CD4-positive, alpha-beta memory T cell (primary cell): ENCODE measurements around the gene LSM5. TPM values are rescaled to one million over a fixed set of nuclear protein-coding genes. Genes with fewer than 3 reads are reported as not detected.
A peak's percentile ranks its signal among the peaks of the same experiment; 100 is the strongest.

Experiments
- CTCF ChIA-PET: fragments of 350-600 bp; sonication (Branson Sonifier 250); formaldehyde crosslinking; loops from one replicate; lab custom pipeline; 2021; ENCODE audit warnings: inconsistent platforms; ENCODE audit not compliant: partially characterized antibody; lab: Charles Lee
- POLR2A ChIA-PET: fragments of 350-600 bp; sonication (Branson Sonifier 250); formaldehyde crosslinking; loops from one replicate; lab custom pipeline; 2021; ENCODE audit not compliant: partially characterized antibody; lab: Charles Lee
- DNase-seq, 5 donors: peaks; one replicate each; pipeline versions ENCODE4 v3.0.0 to v3.0.0-alpha.2; 2020 to 2022; ENCODE audit warnings: mixed read lengths in 1 of 5
- H3K27ac ChIP-seq: one replicate; pipeline ENCODE4 v1.7.0; 2013; ENCODE audit warnings: low read depth, low read length
- H3K27me3 ChIP-seq: 2 replicates; pipeline ENCODE4 v1.7.0; 2013; ENCODE audit warnings: mild to moderate bottlenecking, low read length, moderate library complexity; ENCODE audit not compliant: insufficient read depth
- H3K36me3 ChIP-seq: 2 replicates; pipeline ENCODE4 v1.7.0; 2013; ENCODE audit warnings: mild to moderate bottlenecking, low read length, moderate library complexity; ENCODE audit not compliant: insufficient read depth
- H3K4me1 ChIP-seq: 2 replicates; pipeline ENCODE4 v1.7.0; 2013; ENCODE audit warnings: mild to moderate bottlenecking, low read length, moderate library complexity; ENCODE audit not compliant: insufficient read depth
- H3K4me3 ChIP-seq, 2 donors: one replicate each; pipeline ENCODE4 v1.7.0; 2013; ENCODE audit warnings: low read length in 2 of 2, mild to moderate bottlenecking in 1 of 2
- H3K9me3 ChIP-seq, 2 donors: one replicate each; pipeline ENCODE4 v1.7.0; 2013; ENCODE audit warnings: low read length in 2 of 2, control low read depth in 1 of 2; ENCODE audit not compliant: control insufficient read depth in 1 of 2
- H3K27ac Mint-ChIP-seq, 7 donors: one replicate each; pipeline ENCODE4 v1.8.0; 2020 to 2021; ENCODE audit warnings: mixed read lengths in 7 of 7, mild to moderate bottlenecking in 6 of 7, inconsistent platforms in 3 of 7, moderate library complexity in 3 of 7
- H3K27me3 Mint-ChIP-seq, 2 donors: one replicate each; pipeline ENCODE4 v1.8.0; 2020 to 2021; ENCODE audit warnings: mixed read lengths in 2 of 2
- H3K36me3 Mint-ChIP-seq, 2 donors: one replicate each; pipeline ENCODE4 v1.8.0; 2020 to 2021; ENCODE audit warnings: mixed read lengths in 2 of 2, inconsistent platforms in 1 of 2, mild to moderate bottlenecking in 1 of 2
- H3K4me1 Mint-ChIP-seq, 4 donors: one replicate each; pipeline ENCODE4 v1.8.0; 2020 to 2021; ENCODE audit warnings: mixed read lengths in 4 of 4, mild to moderate bottlenecking in 1 of 4
- H3K4me3 Mint-ChIP-seq, 8 donors: one replicate each; pipeline ENCODE4 v1.8.0; 2020 to 2021; ENCODE audit warnings: mixed read lengths in 8 of 8, mild to moderate bottlenecking in 7 of 8, moderate library complexity in 6 of 8, inconsistent platforms in 3 of 8
- H3K9me3 Mint-ChIP-seq, 8 donors: one replicate each; pipeline ENCODE4 v1.8.0; 2020 to 2021; ENCODE audit warnings: mixed read lengths in 8 of 8, mild to moderate bottlenecking in 5 of 8, inconsistent platforms in 3 of 8, moderate library complexity in 1 of 8
- intact Hi-C: fragments of 100-400 bp; cut with micrococcal nuclease; formaldehyde crosslinking; loops from one replicate; pipeline ENCODE4 v1.15.1; 2023
- polyA plus RNA-seq, 2 donors: library from polyadenylated mRNA; unstranded; fragments of 300-500 nt; fragmentation: Illumina TruSeq; gene quantifications; one replicate each; pipeline ENCODE4 v1.2.3, GENCODE V29; 2021
- total RNA-seq, 2 experiments: library from RNA; stranded (reverse); gene quantifications; one replicate each; pipeline ENCODE4 v1.2.3, GENCODE V29; 2021

Gene LSM5
- total RNA-seq (10 to 100 TPM; 37.6 to 37.8 TPM), polyA plus RNA-seq (100 to 1,000 TPM; 108 to 183 TPM)

- no peaks in the 10 kb centered on the region for H3K36me3 ChIP-seq
- H3K4me3 ChIP-seq, result peak within 1 kb of the TSS; percentile 67 to 96
- DNase-seq, result peak; percentile 89 to 92 (median 90)
- Mint-ChIP-seq H3K27me3 (no peaks in the 10 kb centered on the region), H3K9me3 (no peaks in the 10 kb centered on the region), H3K4me3 (peak within 1 kb of the TSS; percentile 82 to 96 (median 92)), H3K27ac (peak within 1 kb of the TSS; percentile 92 to 97 (median 94)), H3K4me1 (peaks cover 7 to 30% (median 22%) of the 10 kb centered on the region in 4 donors), H3K36me3 (peaks cover 13 to 35% of the 10 kb centered on the region in 2 donors)
- CTCF ChIA-PET, result interaction anchor here (1.0 to 1.9 kb wide), 4 partner anchors 57 to 619 kb away, joined by 3 to 7 read pairs (median 5); partner anchors contain the start of gene RP9
- POLR2A ChIA-PET, result interaction anchor here (1.1 to 1.8 kb wide), 7 partner anchors 12 to 618 kb away, joined by 3 to 14 read pairs (median 4); partner anchors contain the start of genes KBTBD2 and RP9
- peak within 1 kb of the TSS; percentile 79 for H3K27ac ChIP-seq
- H3K9me3 ChIP-seq, result no peaks in the 10 kb centered on the region
- no peaks in the 10 kb centered on the region for H3K27me3 ChIP-seq
- intact Hi-C loops, result loop anchor here (1.0 to 10.0 kb wide), 7 partner anchors 62 to 639 kb away; partner anchors contain the start of genes BBS9 and NT5C3A
- H3K4me1 ChIP-seq, result peaks cover 27% of the 10 kb centered on the region
These were observed at the start of gene LSM5 for GRCh38 chr7:32490127-32490796. TSS of gene LSM5 (minus strand) at chr7:32490380. CDS start at chr7:32490365, 15 bp downstream.

- intact Hi-C loops, result no loop called here
- no peaks in the 10 kb centered on the region for H3K27me3 ChIP-seq
- ChIA-PET POLR2A (no interaction called here), CTCF (no interaction called here)
- H3K4me3 ChIP-seq, result no peak overlapping the region
- no peak overlapping the region for H3K27ac ChIP-seq
- H3K4me1 Mint-ChIP-seq, result peaks cover 19 to 54% (median 26%) of the 10 kb centered on the region in 4 donors
- H3K27me3 Mint-ChIP-seq, result no peaks in the 10 kb centered on the region
- peaks cover 16 to 19% of the 10 kb centered on the region in 2 donors for H3K36me3 Mint-ChIP-seq
- peak overlapping the region in 1 of 7 donors; percentile 22 for H3K27ac Mint-ChIP-seq
- no peaks in the 10 kb centered on the region for H3K9me3 Mint-ChIP-seq
- no peak for DNase-seq
- H3K4me3 Mint-ChIP-seq, result no peak overlapping the region
- peaks cover 12% of the 10 kb centered on the region for H3K36me3 ChIP-seq
- H3K9me3 ChIP-seq, result no peaks in the 10 kb centered on the region
- H3K4me1 ChIP-seq, result no peaks in the 10 kb centered on the region
These were observed 49.2 kb upstream of the LSM5 start for GRCh38 chr7:32539366-32539765.

- Mint-ChIP-seq H3K4me1 (peaks cover 17 to 44% (median 27%) of the 10 kb centered on the region in 4 donors), H3K4me3 (no peak overlapping the region), H3K9me3 (no peaks in the 10 kb centered on the region), H3K27me3 (no peaks in the 10 kb centered on the region), H3K36me3 (peaks cover 0 to 7% of the 10 kb centered on the region in 2 donors), H3K27ac (no peak overlapping the region)
- intact Hi-C loops, result no loop called here
- no peaks in the 10 kb centered on the region for H3K27me3 ChIP-seq
- ChIA-PET POLR2A (no interaction called here), CTCF (no interaction called here)
- no peak for DNase-seq
- H3K36me3 ChIP-seq, result peaks cover under 1% of the 10 kb centered on the region
- H3K27ac ChIP-seq, result no peak overlapping the region
- no peak overlapping the region for H3K4me3 ChIP-seq
- no peaks in the 10 kb centered on the region for H3K4me1 ChIP-seq
- H3K9me3 ChIP-seq, result no peaks in the 10 kb centered on the region
These were observed 47.6 kb upstream of the LSM5 start for GRCh38 chr7:32537760-32538159.

GRCh38 chr7:32536585-32536984 is 46.4 kb upstream of the LSM5 start:
- Mint-ChIP-seq H3K9me3 (no peaks in the 10 kb centered on the region), H3K4me3 (no peak overlapping the region), H3K27ac (peak overlapping the region in 1 of 7 donors; percentile 50), H3K36me3 (peaks cover 2 to 13% of the 10 kb centered on the region in 2 donors), H3K4me1 (peaks cover 17 to 48% (median 27%) of the 10 kb centered on the region in 4 donors), H3K27me3 (no peaks in the 10 kb centered on the region)
- POLR2A ChIA-PET, result no interaction called here
- H3K4me1 ChIP-seq, result no peaks in the 10 kb centered on the region
- H3K27me3 ChIP-seq, result no peaks in the 10 kb centered on the region
- H3K36me3 ChIP-seq, result peaks cover 3% of the 10 kb centered on the region
- DNase-seq, result no peak
- H3K4me3 ChIP-seq, result no peak overlapping the region
- intact Hi-C loops, result no loop called here
- H3K9me3 ChIP-seq, result no peaks in the 10 kb centered on the region
- CTCF ChIA-PET, result interaction anchor here (0.7 kb wide), 1 partner anchor 20 kb away, joined by 3 read pairs; no protein-coding TSS in a partner anchor
- H3K27ac ChIP-seq, result no peak overlapping the region

DNA sequence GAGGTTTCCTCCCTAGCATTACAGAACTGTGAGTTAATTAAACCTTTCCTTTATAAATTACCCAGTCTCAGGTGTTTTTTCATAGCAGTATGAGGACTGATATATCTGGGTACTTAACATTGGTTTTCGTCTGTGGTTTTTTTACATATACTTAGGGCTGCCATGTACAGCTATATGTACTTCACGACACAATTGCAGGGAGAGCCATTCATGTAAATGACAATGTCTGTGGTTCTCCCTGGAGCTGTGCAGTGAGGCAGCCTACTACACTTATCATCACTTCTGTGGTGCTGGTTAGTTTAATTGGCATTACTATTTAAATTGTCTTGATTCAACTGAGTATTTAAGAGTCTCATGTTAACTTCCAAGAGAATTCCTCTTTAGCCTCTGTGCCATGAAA is 45.8 kb upstream of the LSM5 start:
- Mint-ChIP-seq H3K4me3 (no peak overlapping the region), H3K27ac (no peak overlapping the region), H3K9me3 (no peaks in the 10 kb centered on the region), H3K4me1 (peaks cover 17 to 48% (median 26%) of the 10 kb centered on the region in 4 donors), H3K27me3 (no peaks in the 10 kb centered on the region), H3K36me3 (peaks cover 2 to 13% of the 10 kb centered on the region in 2 donors)
- H3K4me1 ChIP-seq, result no peaks in the 10 kb centered on the region
- H3K27ac ChIP-seq, result no peak overlapping the region
- POLR2A ChIA-PET, result interaction anchor here (1.2 kb wide), 1 partner anchor 41 kb away, joined by 3 read pairs; the partner anchor contains the start of gene AVL9
- no peak overlapping the region for H3K4me3 ChIP-seq
- H3K36me3 ChIP-seq, result peaks cover 5% of the 10 kb centered on the region
- H3K9me3 ChIP-seq, result no peaks in the 10 kb centered on the region
- H3K27me3 ChIP-seq, result no peaks in the 10 kb centered on the region
- CTCF ChIA-PET, result no interaction called here
- no peak for DNase-seq
- intact Hi-C loops, result no loop called here

DNA sequence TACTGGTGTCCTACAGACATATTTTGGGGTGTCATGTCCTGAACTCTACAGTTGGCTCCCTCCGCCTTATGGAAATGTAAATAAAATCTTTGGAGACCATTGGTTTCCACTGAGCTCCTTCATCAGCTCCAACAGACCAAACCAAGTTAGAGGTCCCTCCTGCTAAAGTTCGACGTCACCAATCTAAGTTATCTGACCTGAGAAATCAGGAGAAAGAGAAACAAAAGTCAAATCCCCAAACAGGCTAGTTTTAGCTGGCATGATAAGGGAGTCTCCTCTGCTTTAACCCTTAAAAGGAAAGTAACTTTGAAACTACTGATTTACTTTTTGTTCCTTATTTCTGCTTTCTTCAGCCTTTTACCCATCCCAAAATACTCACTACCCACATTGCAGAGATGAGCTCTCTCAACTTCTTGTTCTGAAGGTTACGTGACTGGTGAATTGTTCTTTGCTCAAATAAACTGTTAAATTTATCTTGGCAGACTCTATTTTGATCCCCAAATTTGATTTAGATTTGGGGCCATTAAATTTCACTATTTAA is 45.1 kb upstream of the LSM5 start:
- ChIA-PET CTCF (no interaction called here), POLR2A (interaction anchor here (1.2 kb wide), 1 partner anchor 40 kb away, joined by 3 read pairs; the partner anchor contains the start of gene AVL9)
- no peak overlapping the region for H3K27ac ChIP-seq
- H3K4me3 Mint-ChIP-seq, result no peak overlapping the region
- no peaks in the 10 kb centered on the region for H3K9me3 ChIP-seq
- DNase-seq, result no peak
- no peak overlapping the region for H3K4me3 ChIP-seq
- intact Hi-C loops, result no loop called here
- no peaks in the 10 kb centered on the region for H3K27me3 ChIP-seq
- peaks cover 2 to 13% of the 10 kb centered on the region in 2 donors for H3K36me3 Mint-ChIP-seq
- H3K4me1 ChIP-seq, result no peaks in the 10 kb centered on the region
- peaks cover 16 to 44% (median 25%) of the 10 kb centered on the region in 4 donors for H3K4me1 Mint-ChIP-seq
- no peaks in the 10 kb centered on the region for H3K9me3 Mint-ChIP-seq
- peaks cover 5% of the 10 kb centered on the region for H3K36me3 ChIP-seq
- H3K27ac Mint-ChIP-seq, result peak overlapping the region in 3 of 7 donors; percentile 17 to 38 (median 25)
- no peaks in the 10 kb centered on the region for H3K27me3 Mint-ChIP-seq
